Stomach (tissue), 4 donors: Measurements from ENCODE around the gene C1orf21.

ENCODE experiments used
- CTCF ChIP-seq, 7 experiments: fragments of 450-650 bp in 4 of 7; fragments of 200-600 bp in 3 of 7; sonication (generic) in 3 of 7; IDR thresholded peaks; one replicate each; pipeline ENCODE4 v1.5.1; 2016 to 2019; ENCODE audit warnings: antibody characterized with exemption in 7 of 7, control low read depth in 2 of 7, mild to moderate bottlenecking in 1 of 7
- EP300 ChIP-seq: sonication (generic); formaldehyde crosslinking; IDR thresholded peaks from one replicate; pipeline ENCODE4 v1.6.1; 2017; ENCODE audit warnings: antibody characterized with exemption
- POLR2AphosphoS5 ChIP-seq, 3 donors: sonication (generic); formaldehyde crosslinking; IDR thresholded peaks; one replicate each; pipeline ENCODE4 v1.6.1; 2016; ENCODE audit warnings: antibody characterized with exemption in 3 of 3

- TF ChIP-seq POLR2AphosphoS5 (IDR thresholded peaks at IDR 0.05) (no peak), CTCF (IDR thresholded peaks at IDR 0.05) (no peak), EP300 (no peak)
Measured at GRCh38 chr1:184637664-184638240, 250.9 kb downstream of the C1orf21 start.
